ENCODE measurements around the gene RAD21L1.

The RAD21L1 gene

GRCh38 chr20:1266167-1266973 is 40.5 kb downstream of the RAD21L1 start, which contains the start of gene SNPH:
Gene SNPH, plus strand, starts transcription at chr20:1266294. Its CDS starts 29,946 bp downstream, at chr20:1296240.
- Histone ChIP-seq H3K4me1 (ENCODE audit: control insufficient read depth, insufficient read depth, low read length) (peaks cover 7% of the 10 kb centered on the region), H3K27me3 (ENCODE audit: control insufficient read depth, insufficient read depth, low read length) (peaks cover 11% of the 10 kb centered on the region), H3K9ac (ENCODE audit: low read depth, low read length) (no peak within 1 kb of the TSS), H3K9me3 (ENCODE audit: control insufficient read depth, insufficient read depth, low read length) (no peaks in the 10 kb centered on the region), H3K36me3 (ENCODE audit: control insufficient read depth, insufficient read depth, low read length) (no peaks in the 10 kb centered on the region), H3K4me3 (ENCODE audit: low read depth, low read length) (peak within 1 kb of the TSS; percentile 64)

DNA sequence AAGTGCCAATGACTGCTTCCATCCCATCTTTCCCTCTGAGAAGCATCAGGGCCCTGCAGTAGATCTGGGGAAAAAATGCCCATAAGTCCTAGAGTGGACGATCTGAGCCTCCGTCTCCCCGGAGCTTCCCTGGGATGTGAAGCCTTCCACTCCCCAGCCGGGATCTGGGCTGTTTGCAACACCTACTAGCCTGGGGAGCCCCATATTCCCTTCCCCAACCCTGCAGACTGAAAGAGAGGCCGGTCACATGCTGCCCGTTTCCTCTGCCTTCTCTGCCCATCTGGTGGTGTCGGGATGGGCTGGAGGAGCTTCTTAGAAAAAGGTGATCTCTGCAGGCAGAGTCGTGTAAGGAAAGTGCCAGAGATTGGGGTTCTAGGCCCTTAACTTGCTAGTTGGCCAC is 41.3 kb downstream of the RAD21L1 start:
- H3K4me3 ChIP-seq (ENCODE audit: low read depth, low read length), result peak overlapping the region; percentile 64
- no peaks in the 10 kb centered on the region for H3K36me3 ChIP-seq (ENCODE audit: control insufficient read depth, insufficient read depth, low read length)
- H3K4me1 ChIP-seq (ENCODE audit: control insufficient read depth, insufficient read depth, low read length), result peaks cover 7% of the 10 kb centered on the region
- no peaks in the 10 kb centered on the region for H3K9me3 ChIP-seq (ENCODE audit: control insufficient read depth, insufficient read depth, low read length)
- peaks cover 11% of the 10 kb centered on the region for H3K27me3 ChIP-seq (ENCODE audit: control insufficient read depth, insufficient read depth, low read length)
- H3K9ac ChIP-seq (ENCODE audit: low read depth, low read length), result no peak overlapping the region

DNA sequence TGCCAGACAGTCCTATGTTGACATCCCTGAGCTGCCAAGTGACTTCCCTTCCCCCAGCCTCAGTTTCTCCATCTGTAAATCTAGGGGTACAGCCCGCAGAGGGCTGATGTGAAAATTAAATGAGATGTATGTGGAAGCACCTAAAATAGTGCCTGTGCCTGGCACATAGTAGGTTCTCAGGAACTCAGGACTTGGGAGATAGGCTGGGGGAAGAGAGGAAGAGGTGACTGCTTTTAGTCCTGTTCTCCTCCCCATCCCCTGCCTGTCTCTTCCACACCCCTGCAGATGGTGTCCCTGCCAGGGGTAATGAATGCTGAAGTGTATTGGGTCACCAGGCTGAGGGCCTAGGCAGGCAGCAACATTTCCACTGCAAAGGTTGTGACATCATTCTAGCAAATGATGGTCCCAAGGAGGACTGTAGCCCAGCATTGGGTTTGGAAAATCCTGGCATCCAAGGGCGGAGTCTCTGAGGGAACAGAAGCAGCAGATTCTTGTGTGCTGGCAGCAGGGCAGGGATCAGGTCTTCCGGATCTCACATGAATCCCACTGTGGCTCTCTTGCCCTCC is 42.0 kb downstream of the RAD21L1 start:
- peaks cover 7% of the 10 kb centered on the region for H3K4me1 ChIP-seq (ENCODE audit: control insufficient read depth, insufficient read depth, low read length)
- no peaks in the 10 kb centered on the region for H3K36me3 ChIP-seq (ENCODE audit: control insufficient read depth, insufficient read depth, low read length)
- no peak overlapping the region for H3K9ac ChIP-seq (ENCODE audit: low read depth, low read length)
- H3K27me3 ChIP-seq (ENCODE audit: control insufficient read depth, insufficient read depth, low read length), result peaks cover 11% of the 10 kb centered on the region
- H3K9me3 ChIP-seq (ENCODE audit: control insufficient read depth, insufficient read depth, low read length), result no peaks in the 10 kb centered on the region
- H3K4me3 ChIP-seq (ENCODE audit: low read depth, low read length), result peak overlapping the region; percentile 64

DNA sequence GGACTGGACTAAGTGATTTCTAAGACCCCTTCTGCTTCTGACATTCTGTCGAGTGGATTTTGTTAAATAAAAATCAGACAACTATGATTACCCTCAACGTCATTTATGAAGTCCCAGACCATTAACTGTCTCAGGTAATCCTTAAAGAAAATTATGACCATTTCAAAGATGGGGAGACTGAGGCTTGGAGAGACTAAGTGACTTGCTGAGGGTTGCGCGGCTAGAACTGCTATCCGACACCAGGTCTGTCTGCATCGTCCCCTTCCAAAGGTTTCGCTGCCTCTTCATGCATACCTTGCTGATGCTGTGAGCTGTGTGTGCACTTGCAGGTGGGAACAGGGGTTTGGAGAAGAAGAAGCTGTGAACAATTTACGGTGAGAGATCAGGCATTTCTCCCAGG is 43.4 kb downstream of the RAD21L1 start:
- peaks cover 7% of the 10 kb centered on the region for H3K4me1 ChIP-seq (ENCODE audit: control insufficient read depth, insufficient read depth, low read length)
- peaks cover 11% of the 10 kb centered on the region for H3K27me3 ChIP-seq (ENCODE audit: control insufficient read depth, insufficient read depth, low read length)
- no peaks in the 10 kb centered on the region for H3K9me3 ChIP-seq (ENCODE audit: control insufficient read depth, insufficient read depth, low read length)
- no peak overlapping the region for H3K9ac ChIP-seq (ENCODE audit: low read depth, low read length)
- H3K4me3 ChIP-seq (ENCODE audit: low read depth, low read length), result no peak overlapping the region
- H3K36me3 ChIP-seq (ENCODE audit: control insufficient read depth, insufficient read depth, low read length), result no peaks in the 10 kb centered on the region

DNA sequence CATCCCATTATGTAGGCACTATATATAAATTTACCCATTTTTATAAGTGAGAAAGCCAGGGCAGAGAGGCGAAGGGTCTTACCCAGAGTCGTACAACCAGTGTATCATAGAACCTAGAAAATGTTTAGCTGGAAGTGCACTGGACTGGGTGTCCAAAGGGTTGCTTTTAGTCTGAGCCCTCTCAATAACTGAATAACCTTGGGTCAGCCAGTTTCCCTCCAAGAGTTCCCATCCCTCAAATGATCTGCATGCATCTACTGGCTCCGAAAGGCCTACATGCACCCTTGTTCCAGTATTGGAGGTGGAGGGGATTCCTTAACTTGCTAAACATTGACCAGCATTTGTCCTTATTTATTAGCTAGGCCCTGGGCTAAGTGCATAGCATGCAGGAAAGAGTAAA is 44.0 kb downstream of the RAD21L1 start:
- no peak overlapping the region for H3K9ac ChIP-seq (ENCODE audit: low read depth, low read length)

GRCh38 chr20:1272368-1273100 is 46.7 kb downstream of the RAD21L1 start:
- Histone ChIP-seq H3K9me3 (ENCODE audit: control insufficient read depth, insufficient read depth, low read length) (no peaks in the 10 kb centered on the region), H3K4me3 (ENCODE audit: low read depth, low read length) (no peak overlapping the region), H3K9ac (ENCODE audit: low read depth, low read length) (no peak overlapping the region), H3K27me3 (ENCODE audit: control insufficient read depth, insufficient read depth, low read length) (peaks cover 3% of the 10 kb centered on the region), H3K4me1 (ENCODE audit: control insufficient read depth, insufficient read depth, low read length) (peaks cover 4% of the 10 kb centered on the region), H3K36me3 (ENCODE audit: control insufficient read depth, insufficient read depth, low read length) (no peaks in the 10 kb centered on the region)

More for the DNA sequence above, 44.0 kb downstream of the RAD21L1 start:
- Histone ChIP-seq H3K4me3 (ENCODE audit: low read depth, low read length) (no peak overlapping the region), H3K27me3 (ENCODE audit: control insufficient read depth, insufficient read depth, low read length) (peaks cover 8% of the 10 kb centered on the region), H3K9me3 (ENCODE audit: control insufficient read depth, insufficient read depth, low read length) (no peaks in the 10 kb centered on the region), H3K4me1 (ENCODE audit: control insufficient read depth, insufficient read depth, low read length) (peaks cover 7% of the 10 kb centered on the region), H3K36me3 (ENCODE audit: control insufficient read depth, insufficient read depth, low read length) (no peaks in the 10 kb centered on the region)

DNA sequence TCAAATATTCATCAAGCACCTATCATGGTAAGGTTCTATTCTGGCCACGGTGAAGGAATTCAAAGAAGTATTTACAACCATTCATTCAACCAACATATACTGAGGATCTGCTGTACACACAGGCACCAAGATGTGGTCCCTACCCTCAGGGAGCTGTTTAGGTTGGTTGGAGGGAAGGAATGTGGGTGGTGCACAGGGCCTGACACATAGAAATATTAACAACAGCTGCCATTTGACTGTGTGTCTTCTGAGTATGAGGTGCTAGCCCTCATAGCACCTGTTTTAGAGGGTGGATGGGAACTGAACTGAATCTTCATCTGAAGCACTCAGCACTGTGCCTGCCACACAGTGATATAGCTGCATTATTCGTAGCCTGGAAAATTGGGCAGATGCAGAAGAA is 47.5 kb downstream of the RAD21L1 start:
- Histone ChIP-seq H3K4me1 (ENCODE audit: control insufficient read depth, insufficient read depth, low read length) (no peaks in the 10 kb centered on the region), H3K36me3 (ENCODE audit: control insufficient read depth, insufficient read depth, low read length) (no peaks in the 10 kb centered on the region), H3K9me3 (ENCODE audit: control insufficient read depth, insufficient read depth, low read length) (no peaks in the 10 kb centered on the region), H3K27me3 (ENCODE audit: control insufficient read depth, insufficient read depth, low read length) (no peaks in the 10 kb centered on the region), H3K9ac (ENCODE audit: low read depth, low read length) (no peak overlapping the region), H3K4me3 (ENCODE audit: low read depth, low read length) (no peak overlapping the region)

GRCh38 chr20:1274485-1275311 is 48.9 kb downstream of the RAD21L1 start:
- Histone ChIP-seq H3K36me3 (ENCODE audit: control insufficient read depth, insufficient read depth, low read length) (no peaks in the 10 kb centered on the region), H3K27me3 (ENCODE audit: control insufficient read depth, insufficient read depth, low read length) (no peaks in the 10 kb centered on the region), H3K4me3 (ENCODE audit: low read depth, low read length) (no peak overlapping the region), H3K9me3 (ENCODE audit: control insufficient read depth, insufficient read depth, low read length) (no peaks in the 10 kb centered on the region), H3K9ac (ENCODE audit: low read depth, low read length) (no peak overlapping the region), H3K4me1 (ENCODE audit: control insufficient read depth, insufficient read depth, low read length) (no peaks in the 10 kb centered on the region)

DNA sequence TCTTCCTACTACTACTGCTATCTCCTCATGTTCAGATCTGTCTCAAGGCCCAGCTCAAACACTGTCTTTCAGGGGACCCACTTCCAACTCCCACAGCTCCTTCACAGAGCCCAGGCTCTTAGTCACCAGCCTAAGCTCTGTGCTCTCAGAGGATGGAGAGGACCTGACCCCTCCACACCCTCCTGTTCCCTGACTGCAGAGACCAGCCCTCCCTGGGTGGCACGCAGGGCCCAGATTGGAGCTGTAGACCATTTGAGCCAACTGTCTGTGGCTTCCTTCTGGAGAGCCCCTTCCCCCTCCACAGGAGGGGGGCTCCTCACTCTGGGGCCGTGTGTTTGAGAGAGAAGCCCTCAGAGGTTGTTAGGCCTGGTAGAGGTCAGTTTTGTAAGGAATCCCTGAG is 50.1 kb downstream of the RAD21L1 start:
- H3K36me3 ChIP-seq (ENCODE audit: control insufficient read depth, insufficient read depth, low read length), result no peaks in the 10 kb centered on the region
- H3K27me3 ChIP-seq (ENCODE audit: control insufficient read depth, insufficient read depth, low read length), result no peaks in the 10 kb centered on the region
- H3K4me3 ChIP-seq (ENCODE audit: low read depth, low read length), result no peak overlapping the region
- H3K4me1 ChIP-seq (ENCODE audit: control insufficient read depth, insufficient read depth, low read length), result no peaks in the 10 kb centered on the region
- no peaks in the 10 kb centered on the region for H3K9me3 ChIP-seq (ENCODE audit: control insufficient read depth, insufficient read depth, low read length)
- peak overlapping the region; percentile 19 for H3K9ac ChIP-seq (ENCODE audit: low read depth, low read length)

- H3K9me3 ChIP-seq (ENCODE audit: control insufficient read depth, insufficient read depth, low read length), result no peaks in the 10 kb centered on the region
- H3K9ac ChIP-seq (ENCODE audit: low read depth, low read length), result no peak overlapping the region
- H3K4me1 ChIP-seq (ENCODE audit: control insufficient read depth, insufficient read depth, low read length), result no peaks in the 10 kb centered on the region
- H3K36me3 ChIP-seq (ENCODE audit: control insufficient read depth, insufficient read depth, low read length), result no peaks in the 10 kb centered on the region
- H3K27me3 ChIP-seq (ENCODE audit: control insufficient read depth, insufficient read depth, low read length), result no peaks in the 10 kb centered on the region
- no peak overlapping the region for H3K4me3 ChIP-seq (ENCODE audit: low read depth, low read length)
These were observed 51.9 kb downstream of the RAD21L1 start for GRCh38 chr20:1277529-1278322.

DNA sequence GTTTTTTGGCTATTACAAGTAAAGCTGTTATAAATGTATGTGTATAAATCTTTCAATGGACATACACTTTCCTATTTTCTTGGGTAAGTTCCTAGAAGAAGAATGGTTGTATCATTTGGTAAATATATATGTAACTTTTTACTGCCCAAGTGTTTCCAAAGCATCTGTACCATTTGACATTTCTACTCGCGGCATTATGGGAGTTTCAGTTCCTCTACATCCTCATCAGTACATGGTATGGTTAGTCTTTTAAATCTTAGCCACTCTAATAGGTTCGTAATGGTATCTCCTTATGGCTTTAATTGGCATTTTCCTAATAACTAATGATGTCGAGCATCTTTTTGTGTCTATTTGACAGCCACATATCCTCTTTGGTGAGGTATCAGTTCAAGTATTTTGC is 53.1 kb downstream of the RAD21L1 start:
- H3K36me3 ChIP-seq (ENCODE audit: control insufficient read depth, insufficient read depth, low read length), result no peaks in the 10 kb centered on the region
- no peak overlapping the region for H3K9ac ChIP-seq (ENCODE audit: low read depth, low read length)
- H3K27me3 ChIP-seq (ENCODE audit: control insufficient read depth, insufficient read depth, low read length), result no peaks in the 10 kb centered on the region
- H3K9me3 ChIP-seq (ENCODE audit: control insufficient read depth, insufficient read depth, low read length), result no peaks in the 10 kb centered on the region
- no peak overlapping the region for H3K4me3 ChIP-seq (ENCODE audit: low read depth, low read length)
- H3K4me1 ChIP-seq (ENCODE audit: control insufficient read depth, insufficient read depth, low read length), result no peaks in the 10 kb centered on the region
